ENCODE data around the gene PPFIA1. TPM values are rescaled to one million over a fixed set of nuclear protein-coding genes. Genes with fewer than 3 reads are reported as not detected.

The PPFIA1 gene
- total RNA-seq, 6 donors from 2014 or later, result 53.7 to 164 (median 83.3) TPM

DNA sequence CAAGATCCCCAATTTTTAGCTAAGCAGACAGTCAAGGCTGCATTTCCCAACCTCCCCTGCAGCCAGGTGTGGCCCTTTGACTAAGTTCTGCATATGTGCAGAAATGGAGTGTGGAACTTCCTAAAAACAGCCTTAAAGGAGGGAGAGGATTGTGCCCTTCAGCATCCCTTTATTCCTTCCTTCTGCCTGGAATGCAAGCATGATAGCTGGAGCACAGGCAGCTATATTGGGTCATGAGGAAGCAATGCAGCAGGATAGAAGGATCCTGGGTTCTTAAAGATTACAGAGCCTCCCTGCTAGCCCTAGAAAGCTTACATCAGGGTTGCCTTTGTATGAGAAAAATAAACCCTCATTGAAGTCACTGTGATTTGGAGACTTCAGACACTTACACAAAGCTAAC, 37.5 kb upstream of the PPFIA1 start:
- no peak overlapping the region for H3K4me3 ChIP-seq
- H3K4me1 ChIP-seq, result no peaks in the 10 kb centered on the region
- no peaks in the 10 kb centered on the region for H3K9me3 ChIP-seq
- H3K27me3 ChIP-seq, result no peaks in the 10 kb centered on the region
- no peak for TF ChIP-seq POLR2A (IDR thresholded peaks at IDR 0.05)
- ATAC-seq (ENCODE audit: low FRiP score in 2 of 2) (no peak), DNase-seq (no peak)
- H3K36me3 ChIP-seq, result no peaks in the 10 kb centered on the region
- no peak overlapping the region for H3K27ac ChIP-seq

DNA sequence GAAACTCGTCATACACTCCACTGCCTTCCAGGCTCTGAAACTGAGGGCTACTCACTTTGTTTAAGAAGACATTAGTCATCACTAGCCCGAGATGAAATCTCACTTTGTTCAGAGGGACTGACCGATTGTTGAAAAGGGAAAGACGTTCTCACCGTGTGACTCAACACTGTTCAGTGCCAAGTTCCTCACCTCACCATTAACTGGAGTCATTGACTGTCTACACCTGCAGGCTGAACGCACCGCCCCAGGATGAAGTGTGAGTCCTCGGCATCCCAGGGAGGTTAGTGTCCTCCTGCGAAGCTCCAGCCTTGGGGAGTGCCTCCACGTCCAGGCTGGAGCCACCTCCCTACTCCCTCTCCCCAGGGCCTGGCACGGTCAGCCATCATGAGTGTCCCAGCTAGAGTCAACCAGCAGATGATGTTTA, 37.0 kb upstream of the PPFIA1 start:
- no peaks in the 10 kb centered on the region for H3K4me1 ChIP-seq
- no peak overlapping the region for H3K4me3 ChIP-seq
- ATAC-seq (ENCODE audit: low FRiP score in 2 of 2), result peak in 1 of 2 donors; percentile 36
- no peaks in the 10 kb centered on the region for H3K9me3 ChIP-seq
- WGBS, 2 donors, result 80 to 88% methylated on average over 5 to 11 of the region's 11 CpGs
- no peak for DNase-seq
- TF ChIP-seq EP300 (IDR thresholded peaks at IDR 0.05) (no peak), POLR2AphosphoS5 (IDR thresholded peaks at IDR 0.05) (no peak), POLR2A (IDR thresholded peaks at IDR 0.05) (no peak)
- TF ChIP-seq, protein P1, sequence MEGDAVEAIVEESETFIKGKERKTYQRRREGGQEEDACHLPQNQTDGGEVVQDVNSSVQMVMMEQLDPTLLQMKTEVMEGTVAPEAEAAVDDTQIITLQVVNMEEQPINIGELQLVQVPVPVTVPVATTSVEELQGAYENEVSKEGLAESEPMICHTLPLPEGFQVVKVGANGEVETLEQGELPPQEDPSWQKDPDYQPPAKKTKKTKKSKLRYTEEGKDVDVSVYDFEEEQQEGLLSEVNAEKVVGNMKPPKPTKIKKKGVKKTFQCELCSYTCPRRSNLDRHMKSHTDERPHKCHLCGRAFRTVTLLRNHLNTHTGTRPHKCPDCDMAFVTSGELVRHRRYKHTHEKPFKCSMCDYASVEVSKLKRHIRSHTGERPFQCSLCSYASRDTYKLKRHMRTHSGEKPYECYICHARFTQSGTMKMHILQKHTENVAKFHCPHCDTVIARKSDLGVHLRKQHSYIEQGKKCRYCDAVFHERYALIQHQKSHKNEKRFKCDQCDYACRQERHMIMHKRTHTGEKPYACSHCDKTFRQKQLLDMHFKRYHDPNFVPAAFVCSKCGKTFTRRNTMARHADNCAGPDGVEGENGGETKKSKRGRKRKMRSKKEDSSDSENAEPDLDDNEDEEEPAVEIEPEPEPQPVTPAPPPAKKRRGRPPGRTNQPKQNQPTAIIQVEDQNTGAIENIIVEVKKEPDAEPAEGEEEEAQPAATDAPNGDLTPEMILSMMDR (IDR thresholded peaks at IDR 0.05), result no peak
- H3K27me3 ChIP-seq, result no peaks in the 10 kb centered on the region
- H3K27ac ChIP-seq, result no peak overlapping the region
- no peaks in the 10 kb centered on the region for H3K36me3 ChIP-seq

DNA sequence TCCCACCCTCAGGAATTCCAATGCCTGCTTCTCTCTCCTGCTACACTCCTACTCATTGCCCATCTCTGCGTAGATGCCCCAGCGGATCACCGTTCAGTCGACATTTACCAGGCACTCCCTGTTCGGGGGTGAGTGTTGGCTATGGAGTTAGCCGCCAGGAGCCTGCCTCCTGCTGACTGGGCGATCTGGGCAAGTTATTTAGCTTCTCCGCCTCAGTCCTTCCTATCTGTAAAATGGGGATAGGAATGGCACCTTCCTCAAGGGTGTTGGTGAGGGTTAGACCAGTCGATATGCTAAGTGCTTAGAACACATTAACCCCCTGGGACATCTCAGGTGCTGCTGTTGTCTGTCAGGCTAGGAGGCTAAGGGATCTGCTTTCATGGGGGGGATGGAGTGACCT, 36.5 kb upstream of the PPFIA1 start:
- H3K9me3 ChIP-seq, result no peaks in the 10 kb centered on the region
- 93 to 98% methylated on average over 5 to 8 of the region's 9 CpGs for WGBS, 2 donors

GRCh38 chr11:70240337-70240736, 30.2 kb upstream of the PPFIA1 start:
- Histone ChIP-seq H3K27ac (no peak overlapping the region), H3K4me3 (no peak overlapping the region), H3K36me3 (no peaks in the 10 kb centered on the region), H3K4me1 (no peaks in the 10 kb centered on the region), H3K27me3 (no peaks in the 10 kb centered on the region), H3K9me3 (no peaks in the 10 kb centered on the region)
- DNase-seq (no peak), ATAC-seq (ENCODE audit: low FRiP score in 2 of 2) (no peak)
- TF ChIP-seq, protein P1 (IDR thresholded peaks at IDR 0.05), result no peak
- TF ChIP-seq POLR2A (IDR thresholded peaks at IDR 0.05) (no peak), EP300 (IDR thresholded peaks at IDR 0.05) (no peak), POLR2AphosphoS5 (IDR thresholded peaks at IDR 0.05) (no peak)
- WGBS, 2 donors, result 70 to 73% methylated on average over 14 to 16 of the region's 16 CpGs

More for the DNA sequence above, 36.5 kb upstream of the PPFIA1 start:
- no peaks in the 10 kb centered on the region for H3K27me3 ChIP-seq
- H3K36me3 ChIP-seq, result no peaks in the 10 kb centered on the region
- TF ChIP-seq POLR2AphosphoS5 (IDR thresholded peaks at IDR 0.05) (no peak), POLR2A (IDR thresholded peaks at IDR 0.05) (no peak)
- TF ChIP-seq, protein P1 (IDR thresholded peaks at IDR 0.05), result no peak
- H3K27ac ChIP-seq, result no peak overlapping the region
- no peak for DNase-seq
- no peak overlapping the region for H3K4me3 ChIP-seq
- no peak for ATAC-seq (ENCODE audit: low FRiP score in 2 of 2)
- no peaks in the 10 kb centered on the region for H3K4me1 ChIP-seq

DNA sequence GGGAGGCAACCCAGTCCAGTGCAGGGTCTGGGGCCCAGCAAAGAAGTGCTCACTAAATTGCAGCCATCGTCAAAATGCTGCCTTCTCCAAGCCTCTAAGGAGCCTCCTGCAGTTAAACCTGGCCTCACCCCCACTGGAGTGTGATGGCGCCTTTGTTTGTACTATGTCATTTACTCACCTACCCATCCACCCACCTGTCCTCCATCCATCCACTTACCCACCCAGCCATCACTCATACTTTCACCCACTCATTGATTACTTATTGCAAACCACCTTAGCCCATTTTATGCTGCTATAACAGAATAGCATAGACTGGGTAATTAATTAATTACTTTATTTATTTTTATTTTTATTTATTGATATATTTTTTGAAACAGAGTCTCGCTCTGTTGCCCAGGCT, 28.8 kb upstream of the PPFIA1 start:
- no peak overlapping the region for H3K4me3 ChIP-seq
- TF ChIP-seq, protein P1 (IDR thresholded peaks at IDR 0.05), result no peak
- H3K9me3 ChIP-seq, result no peaks in the 10 kb centered on the region
- WGBS, 2 donors, result 84 to 91% methylated on average over 3 of the region's 3 CpGs
- H3K4me1 ChIP-seq, result no peaks in the 10 kb centered on the region
- DNase-seq (no peak), ATAC-seq (ENCODE audit: low FRiP score in 2 of 2) (no peak)
- no peaks in the 10 kb centered on the region for H3K27me3 ChIP-seq
- H3K27ac ChIP-seq, result no peak overlapping the region
- H3K36me3 ChIP-seq, result no peaks in the 10 kb centered on the region

Data from upper lobe of left lung (tissue), 6 donors.